Activated B cell treated with CpG ODN at 0.5 μM for 24 hours (primary cell): Measurements from ENCODE around the gene KIAA1671. TPM values are rescaled to one million over a fixed set of nuclear protein-coding genes. Genes with fewer than 3 reads are reported as not detected.

Source experiments
- ATAC-seq: fragments of 200-7000 bp; cut with Tn5 transposase; one replicate; pipeline ENCODE4 v1.10.0; 2021; ENCODE audit warnings: low read depth, mild to moderate bottlenecking, moderate library complexity
- CTCF ChIA-PET: fragments of 350-600 bp; sonication (Branson Sonifier 250); formaldehyde crosslinking; loops from one replicate; lab custom pipeline; 2021; ENCODE audit warnings: antibody characterized with exemption; lab: Charles Lee
- POLR2A ChIA-PET: fragments of 350-600 bp; sonication (Branson Sonifier 250); formaldehyde crosslinking; loops from one replicate; lab custom pipeline; 2021; ENCODE audit warnings: antibody characterized with exemption; lab: Charles Lee
- DNase-seq: peaks from one replicate; pipeline ENCODE4 v3.0.0; 2022
- H3K27ac Mint-ChIP-seq: one replicate; pipeline ENCODE4 v1.8.0; 2020; ENCODE audit warnings: mixed read lengths
- H3K27me3 Mint-ChIP-seq: one replicate; pipeline ENCODE4 v1.8.0; 2021; ENCODE audit warnings: mixed read lengths
- H3K36me3 Mint-ChIP-seq: one replicate; pipeline ENCODE4 v1.8.0; 2021; ENCODE audit warnings: low read depth, mixed read lengths
- H3K4me1 Mint-ChIP-seq: one replicate; pipeline ENCODE4 v1.8.0; 2021; ENCODE audit warnings: mixed read lengths
- H3K4me3 Mint-ChIP-seq: one replicate; pipeline ENCODE4 v1.8.0; 2020; ENCODE audit warnings: mild to moderate bottlenecking, mixed read lengths
- H3K9me3 Mint-ChIP-seq: one replicate; pipeline ENCODE4 v1.8.0; 2020; ENCODE audit warnings: mixed read lengths
- CTCF ChIP-seq: fragments of 200-600 bp; IDR thresholded peaks from one replicate; pipeline ENCODE4 v1.8.0; 2022; ENCODE audit warnings: antibody characterized with exemption, mild to moderate bottlenecking
- intact Hi-C: fragments of 100-400 bp; cut with micrococcal nuclease; formaldehyde crosslinking; loops from one replicate; pipeline ENCODE4 v1.15.1; 2024
- total RNA-seq: library from RNA; stranded (reverse); gene quantifications from 2 replicates; pipeline ENCODE4 v1.2.3, GENCODE V29; 2022

KIAA1671 gene
- total RNA-seq, 1 donor from 2014 or later: 0.04 TPM

GRCh38 chr22:24976442-24977218 is 24.1 kb downstream of the KIAA1671 start:
- intact Hi-C loops: no loop called here
- no peak for TF ChIP-seq CTCF
- no peaks in the 10 kb centered on the region for H3K4me1 Mint-ChIP-seq
- no peak overlapping the region for H3K27ac Mint-ChIP-seq
- no peak for ATAC-seq
- H3K36me3 Mint-ChIP-seq: no peaks in the 10 kb centered on the region
- DNase-seq: no peak
- H3K9me3 Mint-ChIP-seq: no peaks in the 10 kb centered on the region
- POLR2A ChIA-PET: interaction anchor here (0.8 kb wide), 1 partner anchor 143 kb away, joined by 4 read pairs; no protein-coding TSS in a partner anchor
- CTCF ChIA-PET: no interaction called here
- H3K4me3 Mint-ChIP-seq: no peak overlapping the region
- H3K27me3 Mint-ChIP-seq: peaks cover 2% of the 10 kb centered on the region

DNA sequence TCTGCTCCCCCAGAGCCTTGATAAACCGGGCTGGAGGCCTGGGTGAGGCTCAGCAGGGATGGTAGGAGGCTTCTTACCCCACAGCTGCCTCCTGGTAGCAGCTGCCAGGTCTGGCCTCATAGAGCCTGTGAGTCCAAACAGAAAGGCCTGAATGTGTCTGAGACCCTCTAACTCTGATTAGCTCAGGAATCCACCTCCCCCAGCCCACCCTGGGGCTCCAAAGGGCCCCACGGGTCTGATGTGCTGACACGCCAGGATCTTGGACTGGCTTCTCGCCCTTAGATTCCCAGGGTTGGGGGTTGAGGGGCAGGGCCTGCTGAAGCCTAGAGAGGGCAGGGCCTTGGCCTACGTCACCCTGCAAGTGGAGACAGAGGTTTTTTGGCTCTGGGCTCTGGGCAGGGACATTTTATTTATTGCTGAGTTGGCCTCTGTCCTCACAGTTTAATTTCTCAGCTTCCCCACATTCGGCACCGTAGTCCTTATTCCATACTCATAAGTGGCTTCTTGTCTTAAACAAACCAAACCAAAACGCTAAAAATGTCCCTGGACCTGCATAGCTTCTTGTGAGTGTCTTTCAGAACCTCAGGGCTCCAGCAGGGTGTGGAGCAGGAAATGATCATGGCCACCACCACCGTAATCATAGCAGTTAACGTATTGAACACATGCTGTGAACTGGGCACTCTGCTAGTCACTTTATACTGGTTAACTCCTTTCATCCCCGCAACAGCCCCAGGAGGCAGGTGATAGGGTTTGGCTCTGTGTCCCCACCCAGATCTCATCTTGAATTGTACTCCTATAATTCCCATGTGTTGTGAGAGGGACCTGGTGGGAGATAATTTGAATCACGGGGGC is 25.1 kb downstream of the KIAA1671 start:
- Mint-ChIP-seq H3K9me3 (no peaks in the 10 kb centered on the region), H3K27me3 (peaks cover 8% of the 10 kb centered on the region), H3K27ac (no peak overlapping the region), H3K36me3 (no peaks in the 10 kb centered on the region), H3K4me1 (no peaks in the 10 kb centered on the region), H3K4me3 (no peak overlapping the region)
- intact Hi-C loops: no loop called here
- CTCF ChIA-PET: no interaction called here
- no peak for TF ChIP-seq CTCF
- DNase-seq: no peak
- ATAC-seq: no peak
- POLR2A ChIA-PET: no interaction called here

GRCh38 chr22:24978308-24978707 is 25.8 kb downstream of the KIAA1671 start:
- DNase-seq (no peak), ATAC-seq (no peak)
- H3K27ac Mint-ChIP-seq: no peak overlapping the region
- peaks cover 11% of the 10 kb centered on the region for H3K27me3 Mint-ChIP-seq
- H3K36me3 Mint-ChIP-seq: no peaks in the 10 kb centered on the region
- H3K4me1 Mint-ChIP-seq: no peaks in the 10 kb centered on the region
- ChIA-PET POLR2A (no interaction called here), CTCF (no interaction called here)
- no peaks in the 10 kb centered on the region for H3K9me3 Mint-ChIP-seq
- TF ChIP-seq CTCF: no peak
- intact Hi-C loops: no loop called here
- no peak overlapping the region for H3K4me3 Mint-ChIP-seq

GRCh38 chr22:24981066-24981465 is 28.6 kb downstream of the KIAA1671 start:
- Mint-ChIP-seq H3K27me3 (peaks cover 22% of the 10 kb centered on the region), H3K4me3 (no peak overlapping the region), H3K27ac (no peak overlapping the region), H3K36me3 (no peaks in the 10 kb centered on the region), H3K4me1 (no peaks in the 10 kb centered on the region), H3K9me3 (no peaks in the 10 kb centered on the region)
- ChIA-PET POLR2A (no interaction called here), CTCF (no interaction called here)
- ATAC-seq (no peak), DNase-seq (no peak)
- intact Hi-C loops: no loop called here
- TF ChIP-seq CTCF: no peak

DNA sequence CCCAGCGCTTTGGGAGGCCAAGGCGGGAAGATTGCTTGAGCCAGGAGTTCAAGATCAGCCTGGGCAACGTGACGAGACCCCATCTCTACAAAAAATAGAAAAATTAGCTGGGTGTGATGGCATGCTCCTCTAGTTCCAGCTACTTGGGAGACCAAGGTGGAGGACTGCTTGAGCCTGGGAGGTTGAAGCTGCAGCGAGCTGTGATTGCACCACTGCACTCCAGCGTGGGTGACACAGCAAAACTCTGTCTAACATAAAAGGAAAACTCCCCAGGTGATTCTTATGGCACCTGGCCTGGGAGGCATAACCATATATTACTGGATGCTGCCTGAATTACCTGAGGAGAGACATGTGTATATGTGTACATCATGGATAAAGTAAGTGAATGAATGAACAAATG is 29.1 kb downstream of the KIAA1671 start:
- ChIA-PET CTCF (no interaction called here), POLR2A (no interaction called here)
- DNase-seq (no peak), ATAC-seq (no peak)
- Mint-ChIP-seq H3K36me3 (no peaks in the 10 kb centered on the region), H3K4me1 (no peaks in the 10 kb centered on the region), H3K9me3 (no peaks in the 10 kb centered on the region), H3K4me3 (no peak overlapping the region), H3K27ac (no peak overlapping the region), H3K27me3 (peaks cover 22% of the 10 kb centered on the region)
- TF ChIP-seq CTCF: no peak
- intact Hi-C loops: no loop called here
